Chondrocyte (in vitro differentiated cells): ENCODE measurements around the gene LHFPL3. TPM values are rescaled to one million over a fixed set of nuclear protein-coding genes. Genes with fewer than 3 reads are reported as not detected.

ENCODE experiments used
- DNase-seq: peaks from one replicate; pipeline ENCODE4 v3.0.0; 2021; ENCODE audit warnings: mixed read lengths, low spot score
- H3K27ac Mint-ChIP-seq: one replicate; pipeline ENCODE4 v1.8.0; 2021; ENCODE audit warnings: mild to moderate bottlenecking, moderate library complexity, mixed read lengths; ENCODE audit not compliant: unreplicated experiment
- H3K27me3 Mint-ChIP-seq: 2 replicates; pipeline ENCODE4 v1.8.0; 2021; ENCODE audit warnings: low read depth, mixed read lengths
- H3K36me3 Mint-ChIP-seq: 2 replicates; pipeline ENCODE4 v1.8.0; 2021; ENCODE audit warnings: low read depth, mixed read lengths
- H3K4me1 Mint-ChIP-seq: 2 replicates; pipeline ENCODE4 v1.8.0; 2021; ENCODE audit warnings: low read depth, mild to moderate bottlenecking, mixed read lengths
- H3K4me3 Mint-ChIP-seq: one replicate; pipeline ENCODE4 v1.8.0; 2021; ENCODE audit warnings: mild to moderate bottlenecking, moderate library complexity, mixed read lengths; ENCODE audit not compliant: unreplicated experiment
- H3K9me3 Mint-ChIP-seq: 2 replicates; pipeline ENCODE4 v1.8.0; 2021; ENCODE audit warnings: low read depth, mixed read lengths
- total RNA-seq: library from RNA; stranded (reverse); gene quantifications from 3 replicates; pipeline ENCODE4 v1.2.1, GENCODE V29; 2021
- TF ChIP-seq, protein P1 (sequence below): fragments of 200-600 bp; sonication (generic); IDR thresholded peaks from 2 replicates; pipeline ENCODE4 v1.5.0; 2021; ENCODE audit warnings: antibody characterized with exemption, mild to moderate bottlenecking, moderate library complexity

Gene LHFPL3
- total RNA-seq, 1 donor from 2014 or later = not detected

GRCh38 chr7:104908636-104909035, 580.2 kb downstream of the LHFPL3 start:
- Mint-ChIP-seq H3K27me3 (peaks cover 12% of the 10 kb centered on the region), H3K4me3 (no peak overlapping the region), H3K9me3 (no peaks in the 10 kb centered on the region), H3K4me1 (no peaks in the 10 kb centered on the region), H3K27ac (no peak overlapping the region), H3K36me3 (no peaks in the 10 kb centered on the region)
- no peak for DNase-seq
- TF ChIP-seq, protein P1, sequence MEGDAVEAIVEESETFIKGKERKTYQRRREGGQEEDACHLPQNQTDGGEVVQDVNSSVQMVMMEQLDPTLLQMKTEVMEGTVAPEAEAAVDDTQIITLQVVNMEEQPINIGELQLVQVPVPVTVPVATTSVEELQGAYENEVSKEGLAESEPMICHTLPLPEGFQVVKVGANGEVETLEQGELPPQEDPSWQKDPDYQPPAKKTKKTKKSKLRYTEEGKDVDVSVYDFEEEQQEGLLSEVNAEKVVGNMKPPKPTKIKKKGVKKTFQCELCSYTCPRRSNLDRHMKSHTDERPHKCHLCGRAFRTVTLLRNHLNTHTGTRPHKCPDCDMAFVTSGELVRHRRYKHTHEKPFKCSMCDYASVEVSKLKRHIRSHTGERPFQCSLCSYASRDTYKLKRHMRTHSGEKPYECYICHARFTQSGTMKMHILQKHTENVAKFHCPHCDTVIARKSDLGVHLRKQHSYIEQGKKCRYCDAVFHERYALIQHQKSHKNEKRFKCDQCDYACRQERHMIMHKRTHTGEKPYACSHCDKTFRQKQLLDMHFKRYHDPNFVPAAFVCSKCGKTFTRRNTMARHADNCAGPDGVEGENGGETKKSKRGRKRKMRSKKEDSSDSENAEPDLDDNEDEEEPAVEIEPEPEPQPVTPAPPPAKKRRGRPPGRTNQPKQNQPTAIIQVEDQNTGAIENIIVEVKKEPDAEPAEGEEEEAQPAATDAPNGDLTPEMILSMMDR = no peak

DNA sequence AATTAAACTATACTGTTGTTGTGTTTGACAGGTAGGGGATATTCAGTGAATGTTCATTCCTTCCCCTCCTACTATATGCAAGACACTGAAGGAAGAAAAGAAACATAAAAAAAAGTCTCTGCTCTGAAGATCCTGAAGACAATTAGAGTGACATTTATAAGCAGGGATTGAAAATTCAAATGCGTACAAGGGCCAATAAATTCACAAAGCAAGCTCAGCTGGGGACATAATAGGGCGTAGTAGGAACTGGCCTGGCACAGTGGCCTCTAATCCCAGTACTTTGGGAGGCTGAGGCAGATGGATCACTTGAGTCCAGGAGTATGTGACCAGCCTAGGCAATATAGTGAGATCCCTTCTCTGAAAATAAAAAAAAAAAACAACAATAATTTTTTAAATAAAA, 580.7 kb downstream of the LHFPL3 start:
- no peak for DNase-seq
- Mint-ChIP-seq H3K27me3 (peaks cover 13% of the 10 kb centered on the region), H3K27ac (no peak overlapping the region), H3K9me3 (no peaks in the 10 kb centered on the region), H3K4me3 (no peak overlapping the region), H3K4me1 (no peaks in the 10 kb centered on the region), H3K36me3 (no peaks in the 10 kb centered on the region)
- TF ChIP-seq, protein P1 = no peak

DNA sequence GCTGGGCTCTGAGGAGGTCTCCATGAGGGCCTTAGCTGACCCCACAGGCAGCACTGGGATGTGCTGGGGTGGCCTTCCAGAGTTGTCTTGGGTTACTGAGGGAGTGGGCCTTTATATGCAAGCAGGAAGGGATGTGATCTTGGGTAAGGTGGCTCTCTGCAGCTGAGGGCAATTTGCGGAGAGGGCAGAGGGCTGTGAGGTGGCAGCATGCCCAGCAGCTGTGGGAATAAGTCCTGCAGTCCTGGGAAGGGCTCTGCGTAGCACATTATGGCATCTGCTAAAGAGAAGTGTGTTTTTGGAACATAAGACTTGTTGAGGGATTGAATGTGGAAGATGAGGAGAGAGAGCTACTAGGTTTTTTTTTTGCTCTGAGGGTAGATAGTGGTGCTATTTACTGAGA, 586.0 kb downstream of the LHFPL3 start:
- H3K27ac Mint-ChIP-seq = no peak overlapping the region
- no peaks in the 10 kb centered on the region for H3K36me3 Mint-ChIP-seq
- no peak for DNase-seq
- H3K4me3 Mint-ChIP-seq = no peak overlapping the region
- H3K27me3 Mint-ChIP-seq = peaks cover 29% of the 10 kb centered on the region
- no peaks in the 10 kb centered on the region for H3K4me1 Mint-ChIP-seq
- H3K9me3 Mint-ChIP-seq = no peaks in the 10 kb centered on the region
- TF ChIP-seq, protein P1 = no peak

DNA sequence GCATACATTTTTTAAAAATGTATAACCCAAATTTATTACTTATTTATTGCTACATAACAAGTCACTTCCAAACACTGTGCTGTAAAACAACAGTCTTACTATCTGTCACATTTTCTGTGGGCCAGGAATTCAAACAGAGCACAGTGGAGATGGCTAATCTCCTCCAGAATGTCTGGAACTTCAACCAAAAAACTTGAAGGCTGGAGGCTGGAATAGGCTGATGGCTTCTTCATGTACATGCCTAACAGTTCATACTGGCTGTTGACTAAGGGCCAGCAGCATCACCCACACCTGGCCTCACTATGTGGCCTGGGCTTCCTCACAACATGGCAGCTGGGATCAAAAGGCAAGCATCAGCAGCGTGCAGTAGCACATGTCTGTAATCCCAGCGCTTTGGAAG, 593.2 kb downstream of the LHFPL3 start:
- Mint-ChIP-seq H3K36me3 (no peaks in the 10 kb centered on the region), H3K27ac (no peak overlapping the region), H3K4me1 (peaks cover 10% of the 10 kb centered on the region), H3K27me3 (peaks cover 14% of the 10 kb centered on the region), H3K4me3 (no peak overlapping the region), H3K9me3 (no peaks in the 10 kb centered on the region)
- no peak for DNase-seq
- TF ChIP-seq, protein P1 = no peak

- Mint-ChIP-seq H3K4me1 (peaks cover 10% of the 10 kb centered on the region), H3K36me3 (no peaks in the 10 kb centered on the region), H3K27me3 (peaks cover 6% of the 10 kb centered on the region), H3K4me3 (no peak overlapping the region), H3K9me3 (no peaks in the 10 kb centered on the region), H3K27ac (no peak overlapping the region)
- DNase-seq = no peak
- TF ChIP-seq, protein P1 = no peak
Observed at GRCh38 chr7:104922182-104923009, 594.0 kb downstream of the LHFPL3 start.
